ENCODE measurements around the gene E2F4.
A peak's percentile ranks its signal among the peaks of the same experiment; 100 is the strongest.

The E2F4 gene

DNA sequence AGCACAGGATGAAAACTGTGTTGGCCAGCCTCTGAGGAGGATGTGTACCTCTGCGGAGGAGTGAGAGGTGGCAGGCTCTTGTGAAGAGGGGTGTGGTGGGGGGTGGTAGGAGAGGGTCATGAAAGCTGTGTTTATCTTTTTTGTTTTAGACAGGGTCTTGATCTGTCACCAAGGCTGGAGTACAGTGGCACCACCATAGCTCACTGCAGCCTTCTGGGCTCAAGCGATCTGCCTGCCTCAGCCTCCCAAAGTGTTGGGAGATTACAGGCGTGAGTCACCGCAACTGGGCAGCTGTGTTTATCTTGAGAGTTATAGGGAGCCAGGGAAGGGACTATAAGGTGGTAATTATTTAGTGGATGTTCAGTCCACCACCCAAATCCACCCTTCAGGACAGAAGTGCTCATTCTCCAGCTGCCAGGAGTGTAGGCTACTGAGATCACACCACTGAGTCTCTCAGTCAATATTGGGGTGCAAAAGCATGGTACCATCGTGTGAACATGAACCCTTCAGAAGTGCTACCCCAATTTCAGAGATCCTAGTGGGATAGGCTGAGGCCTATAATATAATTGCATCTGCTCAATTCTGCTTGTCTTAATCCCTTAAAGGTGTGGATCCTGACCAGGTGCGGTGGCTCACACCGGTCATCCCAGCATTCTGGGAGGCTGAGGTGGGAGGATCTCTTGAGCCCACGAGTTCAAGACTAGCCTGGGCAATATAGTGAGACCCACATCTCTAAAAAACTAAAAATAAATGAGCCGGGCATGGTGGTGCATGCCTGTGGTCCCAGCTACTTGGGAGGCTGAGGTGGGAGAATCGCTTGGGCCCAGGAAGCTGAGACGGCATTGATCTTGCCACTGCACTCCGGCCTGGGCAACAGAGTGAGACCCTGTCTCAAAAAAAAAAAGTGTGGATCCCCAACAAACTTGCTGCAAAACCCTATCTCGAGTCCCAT is 1.2 kb upstream of the E2F4 start:
- DNase-seq: no peak

DNA sequence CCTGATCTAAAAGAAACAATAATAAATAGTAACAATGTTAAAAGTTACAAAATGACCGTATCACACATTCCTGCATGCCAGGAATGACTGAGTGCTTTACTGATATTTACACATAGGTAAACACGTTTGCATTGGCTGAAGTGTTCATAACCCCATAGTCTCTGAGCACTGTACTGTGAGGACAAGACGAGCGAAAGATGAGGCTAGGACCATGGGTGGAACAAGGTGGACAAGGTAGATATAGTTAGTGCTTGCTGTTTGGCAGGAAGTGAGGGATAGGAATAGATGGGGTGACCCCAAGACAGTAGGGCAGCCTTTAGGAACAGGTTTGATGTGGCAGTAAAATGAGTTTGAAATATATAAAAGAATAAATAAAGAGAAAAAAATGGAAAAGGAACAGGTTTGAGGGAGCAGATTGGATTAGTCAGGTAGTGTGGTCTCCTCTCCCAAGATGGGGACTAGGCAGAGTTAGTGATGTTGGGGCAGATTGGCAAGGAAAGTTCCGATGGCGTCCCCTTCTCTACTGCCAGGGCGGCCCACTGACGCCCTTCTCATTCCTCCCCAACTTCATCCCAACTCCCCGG is 452 bp upstream of the E2F4 start:
- DNase-seq: no peak

DNA sequence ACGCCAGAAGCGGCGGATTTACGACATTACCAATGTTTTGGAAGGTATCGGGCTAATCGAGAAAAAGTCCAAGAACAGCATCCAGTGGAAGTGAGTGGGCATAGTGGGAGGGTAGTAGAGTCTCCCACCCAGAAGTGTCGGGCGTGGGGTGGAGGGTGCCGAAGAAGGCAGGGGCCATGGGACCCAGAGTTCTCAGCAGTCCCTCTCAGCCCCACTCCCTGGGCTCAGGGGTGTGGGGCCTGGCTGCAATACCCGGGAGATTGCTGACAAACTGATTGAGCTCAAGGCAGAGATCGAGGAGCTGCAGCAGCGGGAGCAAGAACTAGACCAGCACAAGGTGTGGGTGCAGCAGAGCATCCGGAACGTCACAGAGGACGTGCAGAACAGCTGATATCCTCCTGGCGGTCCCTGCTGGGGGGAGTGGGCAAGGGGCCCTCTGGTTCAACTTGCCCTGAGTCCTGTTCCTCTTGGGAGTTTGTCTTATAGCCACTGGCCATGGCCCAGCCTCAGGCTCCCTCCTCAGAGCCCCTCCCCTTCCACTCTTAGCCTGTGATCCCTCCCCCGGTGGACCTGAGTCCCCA is 916 bp downstream of the E2F4 start:
- no peak for DNase-seq

GRCh38 chr16:67193536-67193935 is 1.6 kb downstream of the E2F4 start:
- DNase-seq: no peak

GRCh38 chr16:67194260-67194659 is 2.3 kb downstream of the E2F4 start:
- DNase-seq: no peak

DNA sequence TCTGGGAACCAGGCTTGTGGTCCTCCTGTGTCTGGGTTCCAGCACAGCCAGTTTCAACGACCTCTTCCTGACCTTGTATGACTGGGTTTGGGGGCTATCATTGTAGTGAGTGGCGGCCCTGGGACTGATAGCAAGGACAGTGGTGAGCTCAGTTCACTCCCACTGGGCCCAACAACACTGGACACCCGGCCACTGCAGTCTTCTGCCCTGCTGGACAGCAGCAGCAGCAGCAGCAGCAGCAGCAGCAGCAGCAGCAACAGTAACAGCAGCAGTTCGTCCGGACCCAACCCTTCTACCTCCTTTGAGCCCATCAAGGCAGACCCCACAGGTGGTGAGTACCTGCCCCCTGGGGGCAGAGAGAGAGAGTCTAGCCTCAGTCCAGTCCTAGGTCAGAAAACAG is 3.7 kb downstream of the E2F4 start:
- DNase-seq: no peak

DNA sequence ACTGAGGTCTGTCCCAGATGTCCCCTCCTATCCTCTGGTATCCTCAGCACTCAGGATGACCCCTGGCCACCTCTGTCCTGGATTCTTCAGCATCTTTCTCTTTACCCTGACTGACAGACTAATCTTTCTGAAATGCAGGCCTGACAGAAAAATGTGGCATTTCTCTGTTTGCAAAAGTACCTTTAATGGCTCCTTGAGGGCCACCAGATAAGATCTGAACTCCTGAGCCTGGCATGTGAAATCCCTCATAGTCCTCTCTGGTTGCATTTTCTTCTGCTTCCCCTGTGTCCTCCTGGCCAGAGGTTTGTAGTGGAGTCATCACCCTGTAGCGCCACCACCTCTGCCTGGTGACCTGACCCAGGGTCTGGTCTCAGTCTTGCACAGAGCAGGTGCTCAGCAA is 4.9 kb downstream of the E2F4 start:
- no peak for DNase-seq

DNA sequence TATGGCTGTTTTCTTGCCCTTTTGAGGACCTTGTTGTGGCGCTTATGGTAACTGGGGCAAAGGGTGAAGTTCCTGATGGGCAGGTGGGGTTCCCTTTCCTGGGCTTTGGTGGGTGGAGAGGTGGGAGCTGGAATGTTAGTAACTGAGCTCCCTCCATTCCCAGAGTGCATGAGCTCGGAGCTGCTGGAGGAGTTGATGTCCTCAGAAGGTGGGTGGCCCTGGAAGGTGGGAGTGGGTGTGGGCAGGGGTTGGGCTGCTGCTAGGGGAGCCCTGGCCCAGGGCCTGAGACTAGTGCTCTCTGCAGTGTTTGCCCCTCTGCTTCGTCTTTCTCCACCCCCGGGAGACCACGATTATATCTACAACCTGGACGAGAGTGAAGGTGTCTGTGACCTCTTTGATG is 5.7 kb downstream of the E2F4 start:
- DNase-seq: no peak

- DNase-seq: peak in 38 of 56 donors; percentile 11 to 68 (median 36)
Measured at GRCh38 chr16:67198238-67198734, 6.3 kb downstream of the E2F4 start.

DNA sequence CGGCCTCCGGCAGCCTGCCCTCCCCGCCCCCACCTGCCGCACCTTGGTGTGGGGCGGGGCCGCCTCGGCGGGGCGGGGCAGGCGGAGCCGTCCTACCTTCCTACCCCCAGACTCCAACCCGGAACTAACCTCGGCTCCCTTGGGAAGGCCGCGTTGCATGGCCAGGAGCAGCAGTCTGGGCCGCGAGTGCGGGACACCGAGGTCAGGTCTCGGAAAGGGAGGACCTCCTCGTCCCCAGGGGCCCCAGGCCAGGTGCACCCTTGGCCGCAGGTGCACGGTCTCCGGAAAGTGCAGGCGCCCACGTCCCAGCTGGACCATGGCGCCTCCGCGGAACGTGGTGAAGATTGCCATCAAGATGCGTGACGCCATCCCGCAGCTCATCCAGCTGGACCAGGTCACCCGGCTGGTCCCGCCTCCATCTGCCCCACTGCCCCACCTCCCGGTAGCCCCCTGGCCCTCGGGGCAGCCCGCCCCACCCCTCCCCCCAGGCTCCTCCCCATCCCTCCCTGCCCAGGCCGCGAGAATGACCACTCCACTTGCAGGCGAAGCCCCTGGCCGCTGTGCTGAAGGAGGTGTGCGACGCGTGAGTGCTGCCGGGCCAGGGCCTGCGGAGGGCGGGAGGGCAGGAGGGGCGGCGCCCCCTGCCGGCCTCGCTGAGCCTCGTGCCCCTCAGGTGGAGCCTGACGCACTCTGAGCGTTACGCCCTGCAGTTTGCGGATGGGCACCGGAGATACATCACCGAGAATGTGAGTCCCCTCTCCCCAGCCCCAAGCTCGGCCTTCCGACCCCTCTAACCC is 7.3 kb downstream of the E2F4 start, which contains the start of gene ELMO3:
ELMO3 (plus strand) TSS at position 121 of the 797 bp plus-strand sequence; CDS start at position 317, 196 bp downstream.
- no peak for DNase-seq

DNA sequence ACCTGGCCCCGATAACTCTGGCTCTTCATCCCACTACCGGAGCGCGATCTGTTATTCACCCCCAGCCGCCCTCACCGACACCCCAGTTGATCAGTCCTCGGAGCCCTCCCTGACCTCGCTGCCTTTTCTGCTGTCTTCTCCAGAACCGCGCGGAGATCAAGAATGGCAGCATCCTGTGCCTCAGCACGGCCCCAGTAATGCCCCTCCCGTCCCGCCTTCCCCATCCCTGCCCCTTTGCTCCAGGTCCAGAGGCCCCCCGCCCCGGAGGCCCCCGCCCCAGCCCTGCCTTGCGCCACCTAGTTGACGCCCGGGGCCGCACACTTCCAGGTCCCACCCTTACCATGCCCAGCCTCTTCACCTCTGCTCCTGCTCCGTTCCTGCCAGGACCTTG is 7.8 kb downstream of the E2F4 start:
- DNase-seq: no peak

DNA sequence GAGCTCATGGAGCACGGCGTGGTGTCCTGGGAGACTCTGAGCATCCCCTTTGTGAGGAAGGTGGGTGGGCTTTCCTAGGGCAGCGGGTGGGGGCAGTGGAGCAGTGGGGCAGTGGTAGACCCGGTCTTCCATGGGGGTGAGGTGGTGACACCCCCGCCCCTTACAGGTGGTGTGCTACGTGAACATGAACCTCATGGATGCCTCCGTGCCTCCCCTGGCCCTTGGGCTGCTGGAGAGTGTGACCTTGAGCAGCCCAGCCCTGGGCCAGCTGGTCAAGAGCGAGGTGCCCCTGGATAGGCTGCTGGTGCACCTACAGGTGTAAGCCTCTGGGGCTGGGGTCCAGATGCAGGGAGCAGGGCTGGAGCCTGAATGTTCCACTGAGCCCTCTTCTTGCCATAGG is 8.5 kb downstream of the E2F4 start:
- no peak for DNase-seq

GRCh38 chr16:67201411-67202345 is 9.7 kb downstream of the E2F4 start:
- no peak for DNase-seq

GRCh38 chr16:67202426-67202825 is 10.5 kb downstream of the E2F4 start:
- no peak for DNase-seq

GRCh38 chr16:67202956-67203493 is 11.1 kb downstream of the E2F4 start:
- DNase-seq: no peak

DNA sequence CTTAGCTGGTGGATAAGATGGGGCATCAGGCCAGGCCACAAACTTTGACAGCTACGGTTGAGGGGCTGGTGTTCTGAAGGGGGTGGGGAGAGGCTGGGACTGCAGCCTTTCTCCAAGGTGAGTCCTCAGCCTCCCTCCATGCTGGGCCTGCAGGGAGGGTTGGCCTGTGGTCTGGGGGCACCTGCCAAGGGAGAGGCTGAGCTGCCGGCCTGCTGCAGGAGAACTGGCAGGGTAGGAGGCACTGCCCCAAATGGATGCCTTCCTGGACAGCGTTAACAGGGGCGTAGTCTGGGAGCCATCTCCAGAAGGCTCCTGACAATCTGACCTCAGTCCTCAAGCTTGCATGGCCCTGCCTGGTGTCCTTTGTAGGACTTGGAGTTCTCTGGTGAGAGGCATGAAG is 12.1 kb downstream of the E2F4 start:
- DNase-seq: no peak

DNA sequence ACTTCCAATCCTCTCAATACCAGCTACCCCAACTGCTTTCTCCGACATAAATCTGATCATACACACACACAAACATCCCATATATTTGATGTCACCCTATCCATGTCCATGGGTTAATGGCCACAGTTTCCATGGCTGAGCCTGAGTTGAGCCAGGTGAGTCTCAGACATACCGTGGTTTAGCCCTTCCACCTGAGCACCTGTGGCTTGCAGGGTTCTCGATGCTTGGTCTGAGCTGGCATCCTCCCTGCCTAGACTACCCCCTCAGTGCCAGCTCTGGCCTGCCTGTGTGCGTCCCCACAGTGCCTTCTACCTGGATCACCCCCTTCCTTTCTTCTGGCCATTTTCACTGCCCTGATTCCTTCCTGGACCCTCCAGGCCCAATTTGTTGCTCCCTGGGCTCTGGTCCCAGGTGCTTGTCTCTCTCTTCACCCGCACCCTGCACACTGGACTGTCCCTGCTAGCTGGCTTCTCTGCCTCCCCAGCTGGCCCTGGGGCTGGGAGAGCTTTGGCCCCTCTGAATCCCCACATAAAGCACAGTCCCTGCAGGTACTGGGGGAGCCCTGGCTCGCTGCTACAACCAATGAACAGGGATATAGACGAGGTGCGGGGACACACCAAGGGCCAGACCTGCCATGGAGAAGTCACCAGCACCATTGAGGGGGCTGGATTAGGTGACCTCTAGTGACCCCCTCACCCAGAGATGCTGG is 14.3 kb downstream of the E2F4 start:
- no peak for DNase-seq

DNA sequence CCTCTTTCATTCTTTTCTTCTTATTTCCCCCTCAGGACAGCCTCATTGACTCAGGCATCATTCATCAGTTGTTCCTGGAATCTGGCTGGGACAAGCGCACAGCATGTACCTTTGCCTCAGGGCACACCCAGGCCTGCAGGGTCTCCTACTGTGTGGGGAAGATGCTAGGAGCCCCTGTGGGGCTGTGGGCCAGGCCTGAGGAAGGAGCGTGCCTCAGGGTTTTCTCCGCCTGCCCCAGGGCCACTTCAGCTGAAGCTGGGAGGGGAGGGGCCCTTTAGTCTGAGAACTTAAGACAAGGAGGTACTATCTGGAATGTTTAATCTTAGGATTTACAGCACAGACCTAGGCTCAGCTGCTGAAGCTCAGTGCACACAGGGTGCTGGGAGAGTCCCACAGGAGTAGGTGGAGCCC is 14.9 kb downstream of the E2F4 start:
- no peak for DNase-seq
